COLO668 (cell line): Measurements from ENCODE around the gene AQP4.
A peak's percentile ranks its signal among the peaks of the same experiment; 100 is the strongest.

Experiments
- DNase-seq: peaks from one replicate; lab custom pipeline; 2025; ENCODE audit not compliant: unreplicated experiment; lab: John Stamatoyannopoulos, UW

AQP4 gene

DNA sequence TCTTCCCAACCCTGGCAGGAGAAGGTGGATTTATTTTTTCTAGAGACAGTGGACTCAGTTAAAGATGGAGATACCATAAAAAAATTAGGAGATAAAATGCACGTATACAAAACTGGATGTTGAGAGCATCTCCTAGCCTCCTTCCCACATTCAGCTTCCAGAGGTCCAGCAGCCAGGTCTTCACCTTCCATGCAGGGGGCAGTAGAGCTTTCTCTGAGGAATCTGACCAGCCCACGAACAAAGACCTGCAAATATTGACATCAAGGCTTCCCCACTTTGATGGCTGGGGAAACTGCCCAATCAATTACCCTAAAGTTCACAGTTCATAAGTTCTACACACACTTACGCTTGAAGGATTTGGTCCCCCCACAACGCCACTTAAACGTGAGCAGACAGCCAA is 24.5 kb downstream of the AQP4 start:
- DNase-seq: no peak

DNA sequence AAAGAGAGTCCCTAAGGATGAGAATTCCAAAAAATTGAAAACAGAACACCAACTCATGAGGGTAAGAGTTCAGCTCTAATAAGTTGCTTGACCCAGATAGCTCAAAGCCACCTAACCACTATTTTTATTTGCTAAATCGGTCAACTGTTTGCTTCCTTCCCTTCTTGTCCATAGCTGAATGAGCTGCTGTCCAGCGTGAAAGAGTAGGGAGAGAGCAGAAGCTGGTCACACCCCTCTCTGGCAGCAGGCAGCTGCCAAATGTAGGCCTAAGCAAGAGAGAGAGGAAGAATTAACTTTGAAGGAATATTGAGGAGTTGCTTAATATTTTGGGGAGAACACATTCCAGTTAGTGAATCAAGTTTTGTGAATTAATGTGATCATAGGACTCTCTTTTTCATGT is 25.9 kb downstream of the AQP4 start:
- no peak for DNase-seq

DNA sequence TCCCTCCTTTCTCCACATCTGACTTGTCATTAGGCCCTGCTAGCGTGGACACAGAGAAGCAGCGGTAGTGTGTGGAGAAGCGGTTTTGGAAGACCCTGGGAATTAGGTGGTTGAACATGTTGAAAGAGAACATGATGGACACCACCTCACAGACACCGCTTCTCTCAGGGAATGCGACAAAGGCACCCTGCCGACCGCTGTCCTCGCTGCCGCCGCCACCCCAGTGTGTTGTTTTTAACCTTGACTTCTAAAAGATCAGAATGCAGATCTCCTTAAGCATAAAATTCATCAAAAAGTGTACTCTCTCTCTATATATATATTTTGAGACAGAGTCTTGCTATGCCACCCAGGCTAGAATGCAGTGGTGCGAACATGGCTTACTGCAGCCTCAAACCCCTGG is 33.2 kb downstream of the AQP4 start:
- no peak for DNase-seq

DNA sequence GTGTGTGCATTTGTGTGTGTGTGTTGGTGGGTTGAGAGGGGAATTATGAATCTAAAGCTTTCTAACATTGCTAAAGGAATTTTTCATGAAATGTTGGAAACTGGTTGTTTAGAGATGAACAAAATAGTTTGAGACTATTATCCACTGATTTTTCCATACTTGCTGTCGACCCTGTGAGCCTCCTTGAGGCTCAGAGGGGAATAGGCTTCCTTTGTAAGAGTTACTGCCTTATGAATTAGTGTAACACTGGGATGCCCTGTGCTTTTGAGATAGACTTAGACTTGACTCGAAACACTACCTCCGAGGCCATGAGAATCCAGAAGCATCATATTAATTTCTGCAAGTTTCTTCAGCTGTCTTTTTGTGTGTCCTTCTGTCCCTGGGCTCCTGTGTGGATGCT is 37.9 kb downstream of the AQP4 start:
- no peak for DNase-seq

DNA sequence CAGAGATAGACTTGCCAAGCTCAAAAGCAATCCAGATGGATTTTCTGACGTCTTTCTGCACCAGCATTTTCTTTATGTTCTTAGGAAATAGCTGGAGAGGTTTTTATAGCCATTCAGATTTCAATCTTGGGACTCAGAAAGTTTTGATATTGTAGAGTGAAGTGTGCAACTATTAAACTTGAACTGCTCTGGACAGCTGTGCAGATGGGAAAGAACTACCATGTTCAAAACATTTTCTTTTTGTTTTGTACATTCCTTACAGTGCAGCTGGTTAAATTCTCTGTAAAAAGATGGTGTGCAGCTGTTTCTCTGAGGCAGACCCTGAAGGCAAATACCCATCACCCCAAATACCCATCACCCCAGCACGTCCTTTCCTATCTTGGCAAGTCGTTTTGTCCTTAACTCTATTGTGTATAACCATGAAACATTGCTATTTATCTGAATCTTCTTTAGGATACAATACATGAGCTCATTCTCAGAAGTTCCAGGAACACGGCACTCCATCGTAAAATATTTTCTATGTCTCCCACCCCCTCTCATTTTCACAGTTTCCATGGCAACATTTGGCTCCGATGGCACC is 38.8 kb downstream of the AQP4 start:
- DNase-seq: no peak

DNA sequence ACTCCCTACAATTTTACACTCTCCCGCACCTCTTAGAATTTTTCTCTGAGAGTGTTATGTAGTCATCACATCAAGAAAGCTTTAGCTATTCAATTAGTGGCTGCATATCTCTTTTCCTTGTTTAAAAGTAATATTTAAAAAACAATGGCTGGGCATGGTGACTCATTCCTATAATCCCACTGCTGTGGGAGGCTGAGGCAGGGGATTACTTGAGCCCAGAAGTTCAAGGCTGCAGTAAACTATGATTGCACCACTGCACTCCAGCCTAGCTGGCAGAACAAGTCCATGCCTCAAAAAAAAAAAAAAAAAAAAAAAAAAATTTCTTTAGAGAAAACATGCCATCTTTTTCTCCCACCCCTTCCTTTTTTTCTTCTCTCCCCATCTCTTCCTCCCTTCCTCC is 44.3 kb downstream of the AQP4 start:
- DNase-seq: no peak

DNA sequence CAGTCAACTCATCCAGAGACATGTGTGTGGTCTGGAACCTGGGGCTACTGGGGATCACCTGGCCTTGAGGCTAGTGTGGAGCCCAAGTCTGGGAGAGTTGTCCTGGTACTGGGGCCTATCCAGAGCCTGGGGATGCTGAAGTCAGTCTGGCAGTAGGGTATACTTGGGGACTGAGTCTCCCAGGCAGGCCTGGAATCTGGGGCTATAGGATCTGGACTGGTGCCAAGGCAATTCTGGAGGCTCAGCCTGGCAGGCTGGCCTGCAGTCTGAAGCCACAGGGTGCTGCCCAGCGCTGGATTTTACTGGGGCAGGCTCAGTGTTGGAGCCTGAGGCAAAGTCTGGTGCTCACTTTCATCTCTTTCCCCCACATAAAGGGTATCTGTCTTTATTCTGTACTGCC is 46.5 kb downstream of the AQP4 start:
- no peak for DNase-seq

DNA sequence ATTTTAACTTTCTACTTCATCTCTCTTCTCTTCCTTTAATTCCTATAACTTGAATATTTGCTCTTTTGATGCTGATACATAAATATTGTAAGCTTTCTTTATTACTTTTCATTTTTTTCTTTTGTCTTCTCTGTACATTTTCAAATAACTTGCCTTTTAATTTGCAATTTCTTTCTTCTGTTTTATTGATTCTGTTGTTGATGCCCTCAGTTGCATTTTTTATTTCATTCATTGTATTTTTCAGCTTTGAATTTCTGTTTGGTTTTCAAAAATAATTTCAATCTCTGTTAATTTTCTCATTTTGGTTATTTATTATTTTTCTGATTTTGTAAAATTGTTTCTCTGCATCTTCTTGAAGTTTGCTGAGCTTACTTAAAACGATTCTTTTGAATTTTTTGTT is 47.0 kb downstream of the AQP4 start:
- DNase-seq: no peak

DNA sequence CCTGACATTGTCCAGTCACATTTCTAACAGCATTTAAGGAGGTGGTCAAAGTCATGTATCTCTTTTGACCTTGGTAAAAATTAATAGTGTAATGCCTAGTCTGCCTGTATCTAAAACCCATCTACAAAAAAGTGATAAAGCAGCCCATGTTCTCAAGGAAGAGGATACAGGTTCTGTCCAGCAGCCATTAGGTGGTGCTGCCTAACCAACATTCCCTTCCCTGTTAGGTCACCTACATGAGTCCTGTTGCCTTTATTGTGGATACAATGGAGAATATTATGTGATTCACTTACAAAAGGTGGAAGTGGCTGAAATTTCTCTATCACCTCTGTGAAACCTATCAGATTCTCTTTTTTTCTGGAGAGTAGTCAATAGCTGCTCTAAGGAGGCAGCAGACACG is 52.5 kb downstream of the AQP4 start:
- peak; percentile 58 for DNase-seq

DNA sequence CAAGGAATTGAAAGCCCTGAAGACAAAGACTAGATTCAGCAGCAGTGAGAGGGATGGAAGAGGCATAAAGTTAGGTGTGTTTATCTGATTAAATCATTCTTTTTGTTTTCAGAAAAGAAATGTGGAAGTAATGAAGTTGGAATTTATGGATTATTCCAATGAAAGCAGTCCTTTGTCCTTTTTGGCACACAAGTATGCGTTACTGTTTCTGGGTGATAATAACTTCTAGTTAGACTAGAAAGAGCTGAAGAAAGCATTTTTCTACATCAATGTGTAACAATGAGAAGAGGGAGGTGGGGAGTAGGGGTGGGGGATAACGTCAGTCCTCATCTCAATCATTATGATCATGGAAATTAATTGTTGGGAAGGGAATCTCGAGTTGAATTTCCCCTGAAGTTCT is 53.0 kb downstream of the AQP4 start:
- no peak for DNase-seq

DNA sequence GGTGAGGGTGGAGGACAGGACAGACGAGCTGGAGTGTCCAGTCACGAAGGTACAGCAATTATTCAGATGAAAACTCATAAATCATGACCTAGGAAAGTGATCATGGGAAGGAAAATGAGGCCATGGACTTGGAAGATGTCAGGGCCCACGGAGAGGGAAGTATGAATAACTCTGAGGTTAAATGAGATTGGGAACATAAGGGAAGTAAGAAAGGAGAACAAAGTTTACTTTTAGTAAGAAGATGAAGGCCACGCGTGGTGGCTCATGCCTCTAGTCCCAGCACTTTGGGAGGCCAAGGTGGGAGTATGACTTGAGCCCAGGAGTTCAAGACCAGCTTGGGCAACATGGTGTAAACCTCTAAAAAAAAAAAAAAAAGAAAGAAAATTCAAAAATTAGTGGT is 56.2 kb downstream of the AQP4 start:
- DNase-seq: no peak

DNA sequence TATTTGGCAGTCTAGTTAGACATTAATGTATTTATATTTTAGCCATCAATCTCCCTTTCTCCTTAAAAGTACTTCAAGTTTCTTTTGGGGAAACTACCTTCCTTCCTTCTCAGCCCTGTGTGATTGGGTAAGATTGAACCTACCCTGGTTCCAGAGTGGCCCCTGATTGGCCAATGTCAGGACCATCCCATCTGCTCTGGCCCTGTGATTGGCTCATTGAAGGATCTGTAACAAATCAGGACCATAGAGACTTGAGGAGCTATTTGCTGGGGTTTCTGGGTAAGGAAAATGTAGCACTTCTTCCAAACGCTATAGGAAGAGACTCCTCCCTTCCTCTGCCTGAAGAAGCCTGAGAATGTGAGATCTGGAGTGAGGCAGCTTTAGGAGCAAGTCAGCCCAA is 59.3 kb downstream of the AQP4 start:
- no peak for DNase-seq

DNA sequence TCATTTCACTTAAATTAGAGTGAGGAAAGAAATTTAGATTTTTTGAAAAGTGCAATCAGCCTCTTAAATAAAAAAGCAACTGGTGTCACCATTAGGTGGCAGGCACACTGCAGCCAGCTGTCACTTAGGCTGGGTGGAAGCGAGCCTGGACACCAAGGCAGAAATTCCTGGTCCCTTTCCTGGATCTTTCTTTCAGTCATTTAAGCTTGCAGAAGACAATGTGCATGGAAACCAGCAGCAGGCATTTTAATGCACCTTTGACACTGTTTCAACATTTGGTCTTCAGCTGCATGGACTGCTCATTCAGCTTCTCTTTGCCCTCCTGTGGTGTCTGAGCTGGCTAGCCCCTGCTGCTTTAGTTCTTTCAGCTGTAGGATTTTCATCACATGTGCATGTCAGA is 61.0 kb downstream of the AQP4 start:
- no peak for DNase-seq

DNA sequence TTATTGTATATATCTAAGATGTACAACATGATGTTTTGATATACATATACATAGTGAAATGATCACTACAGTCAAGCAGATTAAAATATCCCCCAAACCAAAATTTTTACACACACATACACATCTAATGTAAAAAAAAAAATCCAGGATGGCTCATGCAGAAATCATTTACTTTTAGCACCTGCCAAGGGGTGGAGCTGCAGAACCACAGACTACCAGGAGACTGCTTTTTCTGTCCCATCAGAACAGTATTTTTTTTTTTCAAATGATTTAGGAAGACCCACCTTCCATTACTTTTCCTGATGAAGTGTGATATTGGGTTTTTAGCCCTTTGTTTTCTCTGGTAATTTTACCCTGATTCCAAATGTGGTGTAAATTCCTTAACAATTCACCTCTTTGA is 61.9 kb downstream of the AQP4 start:
- DNase-seq: no peak

DNA sequence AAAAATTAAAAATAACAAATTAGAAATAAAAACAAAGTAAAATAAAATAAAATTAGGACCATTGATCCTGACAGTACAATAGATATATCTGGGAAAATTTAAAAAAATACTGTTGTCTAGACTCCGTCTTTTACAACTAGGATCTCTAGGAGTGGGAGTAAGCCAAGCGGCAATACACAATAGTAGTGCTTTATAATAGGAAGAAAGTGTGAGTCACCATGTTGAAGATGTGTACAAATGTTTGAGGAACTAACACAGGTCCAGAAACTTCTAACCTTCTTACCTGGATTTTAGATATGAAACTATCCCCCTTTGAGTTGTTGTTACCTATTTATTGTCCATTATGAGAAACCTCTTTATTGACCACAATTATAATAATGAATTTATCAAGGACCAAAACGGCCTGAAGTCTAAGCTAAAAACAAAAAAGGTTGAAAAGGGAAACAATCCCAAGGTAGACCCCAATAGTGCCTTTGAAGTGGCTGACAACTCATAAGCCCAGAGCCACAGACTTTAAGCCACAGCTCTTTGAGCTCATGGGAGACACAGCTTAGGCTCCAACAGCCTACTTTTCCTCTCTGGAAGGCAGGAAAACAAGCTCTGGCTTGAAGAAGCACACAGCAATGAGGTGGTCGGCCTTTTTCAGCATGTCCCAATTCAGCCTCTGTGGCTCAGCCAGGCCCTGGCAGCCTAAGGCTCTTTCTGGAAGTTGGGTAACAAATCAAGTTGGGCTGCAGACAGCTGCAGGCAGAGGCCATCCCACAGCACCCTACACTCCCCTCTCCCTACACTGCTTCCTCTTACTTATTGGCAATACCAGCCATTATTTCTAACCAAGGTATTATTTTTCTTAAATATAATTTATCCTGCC is 62.9 kb downstream of the AQP4 start:
- DNase-seq: no peak
